ENCODE measurements around the gene TBX15. TPM values are rescaled to one million over a fixed set of nuclear protein-coding genes. Genes with fewer than 3 reads are reported as not detected.

The TBX15 gene
- total RNA-seq, 1 experiment from 2014 or later, result 0.32 TPM

DNA sequence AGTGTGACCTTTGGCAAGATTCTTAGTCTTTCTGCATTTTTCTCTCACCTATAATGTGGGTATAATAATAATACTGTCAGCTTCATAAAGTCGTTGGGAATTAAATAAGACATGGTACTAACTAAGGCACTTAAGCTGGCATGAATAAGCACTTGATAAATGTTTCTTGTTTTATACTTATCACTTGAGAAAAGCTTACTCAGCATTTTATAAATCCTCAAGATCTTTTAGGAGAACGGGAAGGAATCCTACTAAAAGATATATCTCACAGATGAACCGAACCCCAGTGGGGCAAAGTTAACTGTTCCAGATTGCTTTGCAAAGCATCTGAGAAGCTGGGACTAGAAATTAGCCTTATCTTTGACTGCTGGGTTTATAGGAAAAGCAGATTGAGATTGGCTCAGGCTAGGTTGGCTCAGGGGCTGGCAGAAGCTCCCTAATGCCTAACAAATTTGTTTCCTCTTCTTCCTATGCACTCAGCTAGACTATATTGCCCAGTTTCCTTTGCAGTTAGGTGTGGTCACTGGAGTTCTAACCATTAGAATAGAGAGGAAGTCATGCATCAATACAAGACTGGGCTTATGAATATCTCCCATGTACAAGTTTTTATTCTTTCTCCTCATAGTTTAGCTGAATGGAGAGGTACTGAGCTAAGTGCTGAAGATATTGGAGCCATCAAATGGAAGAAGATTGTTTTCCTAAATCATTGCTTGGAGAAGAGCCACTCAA lies 110.3 kb downstream of the TBX15 start:
- intact Hi-C loops (cut with micrococcal nuclease; ENCODE audit: unreplicated experiment), result no loop called here
- Histone ChIP-seq H3K27ac (ENCODE audit: low read depth, low read length, poor library complexity, severe bottlenecking) (no peak overlapping the region), H3K36me3 (ENCODE audit: insufficient read depth, low read length, poor library complexity, severe bottlenecking) (no peaks in the 10 kb centered on the region), H3K4me3 (ENCODE audit: low read depth, low read length, poor library complexity, severe bottlenecking) (no peak overlapping the region), H3K9me3 (ENCODE audit: low read depth, low read length, poor library complexity, severe bottlenecking) (no peaks in the 10 kb centered on the region), H3K4me1 (ENCODE audit: insufficient read depth, low read length, poor library complexity, severe bottlenecking) (no peaks in the 10 kb centered on the region), H3K27me3 (replicated peaks; ENCODE audit: insufficient read depth, low read depth, low read length, poor library complexity) (no peaks in the 10 kb centered on the region)
- TF ChIP-seq EZH2 (IDR thresholded peaks at IDR 0.05; ENCODE audit: borderline replicate concordance, low read depth, low read length, poor library complexity, severe bottlenecking), result no peak
- TF ChIP-seq, protein P1, sequence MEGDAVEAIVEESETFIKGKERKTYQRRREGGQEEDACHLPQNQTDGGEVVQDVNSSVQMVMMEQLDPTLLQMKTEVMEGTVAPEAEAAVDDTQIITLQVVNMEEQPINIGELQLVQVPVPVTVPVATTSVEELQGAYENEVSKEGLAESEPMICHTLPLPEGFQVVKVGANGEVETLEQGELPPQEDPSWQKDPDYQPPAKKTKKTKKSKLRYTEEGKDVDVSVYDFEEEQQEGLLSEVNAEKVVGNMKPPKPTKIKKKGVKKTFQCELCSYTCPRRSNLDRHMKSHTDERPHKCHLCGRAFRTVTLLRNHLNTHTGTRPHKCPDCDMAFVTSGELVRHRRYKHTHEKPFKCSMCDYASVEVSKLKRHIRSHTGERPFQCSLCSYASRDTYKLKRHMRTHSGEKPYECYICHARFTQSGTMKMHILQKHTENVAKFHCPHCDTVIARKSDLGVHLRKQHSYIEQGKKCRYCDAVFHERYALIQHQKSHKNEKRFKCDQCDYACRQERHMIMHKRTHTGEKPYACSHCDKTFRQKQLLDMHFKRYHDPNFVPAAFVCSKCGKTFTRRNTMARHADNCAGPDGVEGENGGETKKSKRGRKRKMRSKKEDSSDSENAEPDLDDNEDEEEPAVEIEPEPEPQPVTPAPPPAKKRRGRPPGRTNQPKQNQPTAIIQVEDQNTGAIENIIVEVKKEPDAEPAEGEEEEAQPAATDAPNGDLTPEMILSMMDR (conservative IDR thresholded peaks at IDR 0.05; ENCODE audit: low read depth, low read length), result no peak
- POLR2A ChIA-PET (ENCODE audit: low non-redundant PET), result no interaction called here
- no TSS peak for BruUV-seq (replicated peaks)
- DNase-seq (ENCODE audit: low spot score), result no peak
- CTCF ChIA-PET, result no interaction called here

DNA sequence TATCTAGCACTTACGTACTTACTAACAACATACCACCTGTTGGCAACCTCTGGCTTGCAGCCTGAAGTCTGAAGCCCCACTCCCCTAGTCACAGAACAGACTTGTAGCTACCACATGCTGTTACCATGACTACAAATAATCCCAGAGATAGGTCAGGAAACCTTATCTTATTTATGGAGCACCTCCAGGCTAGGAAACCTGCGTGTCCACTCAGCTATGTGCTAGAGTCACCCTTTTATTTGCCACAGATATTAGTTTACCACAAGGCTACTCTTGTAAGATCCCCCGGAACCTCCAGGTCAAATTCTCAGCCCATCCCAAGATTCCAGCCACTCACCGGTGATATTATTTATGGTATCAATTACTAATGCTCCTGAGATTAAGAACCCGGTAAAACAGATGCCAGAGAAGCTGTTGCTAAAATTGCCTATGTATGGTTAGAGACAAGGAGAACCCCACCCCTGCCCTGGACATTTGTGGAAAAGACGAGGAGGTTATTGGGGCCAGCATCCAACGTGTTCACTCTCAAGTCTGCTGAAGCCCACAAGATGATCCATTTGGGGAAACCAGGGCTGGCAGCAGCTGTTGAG lies 116.5 kb downstream of the TBX15 start:
- POLR2A ChIA-PET (ENCODE audit: low non-redundant PET), result no interaction called here
- CTCF ChIA-PET, result no interaction called here
- TF ChIP-seq, protein P1 (conservative IDR thresholded peaks at IDR 0.05; ENCODE audit: low read depth, low read length), result no peak
- no peak for TF ChIP-seq EZH2 (IDR thresholded peaks at IDR 0.05; ENCODE audit: borderline replicate concordance, low read depth, low read length, poor library complexity, severe bottlenecking)
- BruUV-seq (replicated peaks), result no TSS peak
- no peaks in the 10 kb centered on the region for H3K9me3 ChIP-seq (ENCODE audit: low read depth, low read length, poor library complexity, severe bottlenecking)
- H3K27ac ChIP-seq (ENCODE audit: low read depth, low read length, poor library complexity, severe bottlenecking), result no peak overlapping the region
- H3K27me3 ChIP-seq (replicated peaks; ENCODE audit: insufficient read depth, low read depth, low read length, poor library complexity), result no peaks in the 10 kb centered on the region
- no peaks in the 10 kb centered on the region for H3K36me3 ChIP-seq (ENCODE audit: insufficient read depth, low read length, poor library complexity, severe bottlenecking)
- H3K4me1 ChIP-seq (ENCODE audit: insufficient read depth, low read length, poor library complexity, severe bottlenecking), result no peaks in the 10 kb centered on the region
- intact Hi-C loops (cut with micrococcal nuclease; ENCODE audit: unreplicated experiment), result no loop called here
- no peak overlapping the region for H3K4me3 ChIP-seq (ENCODE audit: low read depth, low read length, poor library complexity, severe bottlenecking)
- DNase-seq (ENCODE audit: low spot score), result no peak

DNA sequence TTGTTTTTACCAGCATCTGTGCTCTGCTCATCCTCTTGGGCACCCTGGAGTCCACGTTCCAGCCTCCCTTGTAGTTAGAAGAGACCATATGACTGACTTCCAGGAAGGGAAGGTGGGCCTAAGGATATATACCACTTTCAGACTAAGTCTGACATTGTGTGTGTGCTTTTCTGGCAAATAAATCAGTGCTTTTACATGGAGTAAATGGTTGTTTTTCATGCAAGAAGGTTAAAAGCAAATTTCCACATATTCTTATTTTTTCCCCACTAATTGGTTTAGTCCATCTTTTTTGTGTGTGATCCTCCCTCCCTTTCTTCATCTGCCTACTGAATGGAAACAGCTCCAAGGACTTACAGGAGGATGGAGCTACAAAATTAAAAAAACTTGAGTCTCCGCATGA lies 119.8 kb downstream of the TBX15 start:
- ChIA-PET POLR2A (ENCODE audit: low non-redundant PET) (no interaction called here), CTCF (no interaction called here)
- Histone ChIP-seq H3K36me3 (ENCODE audit: insufficient read depth, low read length, poor library complexity, severe bottlenecking) (no peaks in the 10 kb centered on the region), H3K27ac (ENCODE audit: low read depth, low read length, poor library complexity, severe bottlenecking) (no peak overlapping the region), H3K4me1 (ENCODE audit: insufficient read depth, low read length, poor library complexity, severe bottlenecking) (no peaks in the 10 kb centered on the region), H3K4me3 (ENCODE audit: low read depth, low read length, poor library complexity, severe bottlenecking) (no peak overlapping the region), H3K27me3 (replicated peaks; ENCODE audit: insufficient read depth, low read depth, low read length, poor library complexity) (no peaks in the 10 kb centered on the region), H3K9me3 (ENCODE audit: low read depth, low read length, poor library complexity, severe bottlenecking) (no peaks in the 10 kb centered on the region)
- TF ChIP-seq EZH2 (IDR thresholded peaks at IDR 0.05; ENCODE audit: borderline replicate concordance, low read depth, low read length, poor library complexity, severe bottlenecking), result no peak
- TF ChIP-seq, protein P1 (conservative IDR thresholded peaks at IDR 0.05; ENCODE audit: low read depth, low read length), result no peak
- no TSS peak for BruUV-seq (replicated peaks)
- intact Hi-C loops (cut with micrococcal nuclease; ENCODE audit: unreplicated experiment), result no loop called here
- no peak for DNase-seq (ENCODE audit: low spot score)

Data from A673 (cell line).